Neuron (in vitro differentiated cells): ENCODE data around the gene TRABD.

ENCODE experiments used
- H2AFZ ChIP-seq: one replicate; pipeline ENCODE4 v1.6.1; 2013; ENCODE audit warnings: low read depth, mild to moderate bottlenecking, inconsistent platforms, low read length, moderate library complexity
- H3K27me3 ChIP-seq: one replicate; pipeline ENCODE4 v1.6.1; 2013; ENCODE audit warnings: low read length; ENCODE audit not compliant: insufficient read depth
- H3K36me3 ChIP-seq: one replicate; pipeline ENCODE4 v1.6.1; 2013; ENCODE audit warnings: low read length; ENCODE audit not compliant: insufficient read depth
- H3K4me1 ChIP-seq: one replicate; pipeline ENCODE4 v1.6.1; 2013; ENCODE audit warnings: low read length; ENCODE audit not compliant: insufficient read depth
- H3K4me3 ChIP-seq: 2 replicates; pipeline ENCODE4 v1.5.1; 2013; ENCODE audit warnings: mild to moderate bottlenecking, low read length, moderate library complexity
- H3K9me3 ChIP-seq: one replicate; pipeline ENCODE4 v1.6.1; 2013; ENCODE audit warnings: low read length

Gene TRABD

GRCh38 chr22:50180727-50181521 is 4.8 kb upstream of the TRABD start:
- Histone ChIP-seq H3K36me3 (no peaks in the 10 kb centered on the region), H3K4me3 (no peak overlapping the region), H3K27me3 (no peaks in the 10 kb centered on the region), H3K9me3 (peaks cover 4% of the 10 kb centered on the region), H3K4me1 (no peaks in the 10 kb centered on the region), H2AFZ (no peak overlapping the region)

DNA sequence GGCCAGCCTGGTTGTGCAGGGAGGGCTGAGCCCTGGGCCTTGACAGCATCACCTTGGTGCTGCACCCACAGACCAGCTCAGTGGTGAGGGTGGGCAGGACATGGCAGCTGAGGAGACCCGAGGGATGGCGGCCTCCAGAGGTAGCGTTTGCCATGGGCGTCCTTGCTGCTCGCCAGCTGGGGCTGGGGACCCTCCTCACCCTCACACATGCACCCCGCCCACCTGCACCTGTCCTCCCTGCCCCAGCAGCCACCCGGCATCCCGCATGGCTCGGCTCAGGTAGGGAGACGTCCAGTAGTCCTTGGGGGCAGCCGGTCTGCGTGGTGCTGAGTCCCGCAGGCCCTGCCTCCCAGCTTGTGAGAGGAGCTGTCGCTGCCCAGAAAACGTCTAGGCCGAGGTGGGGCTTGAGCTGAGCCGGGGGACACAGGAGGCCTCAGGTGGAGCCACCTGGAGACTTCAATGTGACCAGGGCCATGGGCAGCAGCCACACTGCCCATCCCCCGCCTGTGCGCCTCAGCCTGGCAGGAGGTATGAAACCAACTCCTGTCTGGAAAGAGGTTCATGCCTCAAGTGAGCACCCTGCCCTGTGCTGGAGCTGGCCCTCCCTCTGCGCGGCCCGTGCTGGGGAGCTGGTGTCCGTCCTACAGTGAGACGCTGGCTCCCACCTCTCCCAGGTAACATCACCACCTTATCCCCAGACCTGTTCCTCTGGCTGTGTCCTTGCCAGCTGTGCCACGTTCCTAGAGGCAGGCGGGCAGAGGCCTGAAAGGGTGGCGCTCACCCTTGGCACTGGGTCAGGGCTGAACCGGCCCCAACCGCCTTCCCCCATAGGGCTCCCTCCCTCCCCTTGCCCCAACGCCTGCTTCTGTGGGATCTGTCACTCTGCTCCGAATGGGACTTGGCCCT is 3.3 kb upstream of the TRABD start:
- H3K4me3 ChIP-seq, result no peak overlapping the region

DNA sequence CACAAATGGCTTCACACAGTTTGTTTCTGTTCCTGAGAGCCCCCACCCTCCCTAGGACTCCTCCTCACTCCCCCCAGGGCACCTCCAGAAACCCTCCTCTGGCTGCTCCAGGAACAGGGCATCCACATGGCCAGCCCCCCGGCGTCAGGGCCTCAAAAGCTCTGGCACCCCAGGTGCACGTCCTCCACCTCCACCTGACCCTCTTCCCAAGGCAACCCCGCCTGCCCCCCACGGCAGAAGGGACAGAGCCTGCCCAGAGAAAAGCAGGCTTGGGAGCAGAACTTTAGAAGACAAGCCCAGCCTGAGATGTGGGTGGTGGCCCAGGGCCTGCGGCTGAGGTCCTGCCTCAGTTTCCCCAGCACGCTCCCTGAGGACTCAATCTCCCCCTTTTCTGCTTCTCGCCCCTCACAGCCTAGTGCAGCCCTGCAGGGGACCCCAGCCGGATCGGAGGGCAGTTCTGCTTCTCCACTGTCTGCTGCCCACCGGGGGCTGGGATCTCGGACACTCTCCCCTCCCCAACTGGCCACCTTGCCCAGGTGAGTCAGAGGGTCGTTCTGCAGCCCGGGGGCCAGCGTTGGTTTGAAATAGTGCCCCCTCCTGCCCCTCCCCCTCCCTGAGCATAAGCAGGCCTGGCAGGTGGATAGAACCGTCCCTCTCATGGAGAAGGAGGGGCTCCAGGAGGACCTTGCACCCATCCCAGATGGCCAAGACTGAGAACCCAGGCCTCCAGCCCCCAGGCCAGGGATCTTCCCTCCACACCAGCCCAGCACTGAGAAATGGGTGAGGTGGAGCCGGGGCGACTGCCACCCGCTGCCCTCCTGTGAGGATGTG is 2.4 kb upstream of the TRABD start:
- no peaks in the 10 kb centered on the region for H3K27me3 ChIP-seq
- H2AFZ ChIP-seq, result no peak overlapping the region
- no peaks in the 10 kb centered on the region for H3K36me3 ChIP-seq
- H3K4me3 ChIP-seq, result no peak overlapping the region
- H3K4me1 ChIP-seq, result peaks cover 5% of the 10 kb centered on the region
- H3K9me3 ChIP-seq, result no peaks in the 10 kb centered on the region

More for the DNA sequence above, 3.3 kb upstream of the TRABD start:
- Histone ChIP-seq H3K9me3 (peaks cover 2% of the 10 kb centered on the region), H3K36me3 (no peaks in the 10 kb centered on the region), H2AFZ (no peak overlapping the region), H3K27me3 (no peaks in the 10 kb centered on the region), H3K4me1 (peaks cover 5% of the 10 kb centered on the region)

DNA sequence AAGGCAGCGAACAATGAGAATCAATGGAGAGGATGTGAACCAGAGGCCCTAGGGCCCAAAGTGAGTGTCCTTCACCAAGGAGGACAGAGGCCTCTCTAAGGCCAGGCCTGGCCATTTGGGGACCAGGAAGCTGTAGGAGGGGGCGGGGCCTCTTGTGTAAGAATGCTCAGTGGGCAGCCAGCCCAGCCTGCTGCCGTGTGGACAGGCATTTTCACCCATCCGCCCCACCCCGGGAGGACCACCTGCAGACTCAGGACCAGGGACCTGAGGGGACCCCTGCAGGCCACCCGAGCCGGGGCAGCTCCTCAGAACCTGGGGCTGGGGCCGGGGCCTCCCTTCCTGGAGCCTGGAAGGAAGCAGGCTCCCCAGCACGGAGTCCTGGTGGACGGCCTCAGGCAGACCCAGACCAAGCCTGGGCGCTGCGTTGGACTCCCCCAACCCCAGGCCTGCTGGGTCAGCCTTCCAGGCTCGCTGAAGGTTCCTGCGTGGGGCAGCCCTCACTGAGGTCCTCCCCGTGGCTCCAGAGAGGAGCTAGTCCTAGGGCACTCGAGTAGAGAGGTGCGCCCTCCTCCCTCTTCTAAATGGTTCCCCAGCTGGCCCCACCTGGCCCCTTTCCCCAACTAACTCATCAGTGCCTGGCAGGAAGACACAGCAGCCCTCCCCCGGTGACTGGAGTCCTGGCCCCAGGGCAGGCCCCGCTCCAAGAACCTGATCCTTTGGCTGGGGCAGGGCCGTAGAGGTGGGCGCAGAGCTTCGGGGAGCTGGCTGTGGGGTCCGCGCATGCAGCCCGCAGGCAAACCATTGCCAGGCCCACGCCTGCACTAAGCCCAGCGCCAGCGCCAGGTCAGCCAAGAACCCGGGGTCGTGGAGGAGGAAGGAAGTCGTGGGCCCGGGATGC is 1.5 kb upstream of the TRABD start:
- Histone ChIP-seq H3K27me3 (no peaks in the 10 kb centered on the region), H3K4me1 (peaks cover 5% of the 10 kb centered on the region), H3K4me3 (no peak overlapping the region), H2AFZ (no peak overlapping the region), H3K36me3 (no peaks in the 10 kb centered on the region), H3K9me3 (no peaks in the 10 kb centered on the region)

DNA sequence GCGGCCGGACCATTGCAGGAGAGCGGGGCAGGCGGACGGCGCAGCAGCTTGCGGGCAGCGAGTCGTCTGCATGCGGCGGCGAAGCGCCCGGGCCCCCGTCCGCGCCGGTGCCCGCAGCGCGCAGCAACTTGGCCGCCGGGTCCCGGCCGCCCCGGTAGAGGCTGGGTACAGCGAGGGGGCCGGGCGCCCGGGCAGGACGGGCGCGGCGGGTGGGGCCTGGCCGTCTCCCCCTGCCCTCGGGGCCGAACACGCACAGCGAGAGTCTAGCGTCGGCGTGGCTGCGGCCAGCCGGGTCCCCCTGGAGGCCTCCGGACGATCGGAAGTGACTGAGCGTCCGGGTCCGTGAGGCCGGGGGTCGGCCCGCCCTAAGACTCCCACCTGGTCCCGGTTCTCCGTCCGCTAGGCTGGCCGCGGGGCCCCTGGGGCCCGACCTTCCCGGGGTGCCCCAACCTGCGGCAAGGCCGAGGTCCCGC is 775 bp upstream of the TRABD start:
- peaks cover 5% of the 10 kb centered on the region for H3K4me1 ChIP-seq
- no peak overlapping the region for H2AFZ ChIP-seq
- H3K4me3 ChIP-seq, result no peak overlapping the region
- no peaks in the 10 kb centered on the region for H3K27me3 ChIP-seq
- no peaks in the 10 kb centered on the region for H3K9me3 ChIP-seq
- no peaks in the 10 kb centered on the region for H3K36me3 ChIP-seq

DNA sequence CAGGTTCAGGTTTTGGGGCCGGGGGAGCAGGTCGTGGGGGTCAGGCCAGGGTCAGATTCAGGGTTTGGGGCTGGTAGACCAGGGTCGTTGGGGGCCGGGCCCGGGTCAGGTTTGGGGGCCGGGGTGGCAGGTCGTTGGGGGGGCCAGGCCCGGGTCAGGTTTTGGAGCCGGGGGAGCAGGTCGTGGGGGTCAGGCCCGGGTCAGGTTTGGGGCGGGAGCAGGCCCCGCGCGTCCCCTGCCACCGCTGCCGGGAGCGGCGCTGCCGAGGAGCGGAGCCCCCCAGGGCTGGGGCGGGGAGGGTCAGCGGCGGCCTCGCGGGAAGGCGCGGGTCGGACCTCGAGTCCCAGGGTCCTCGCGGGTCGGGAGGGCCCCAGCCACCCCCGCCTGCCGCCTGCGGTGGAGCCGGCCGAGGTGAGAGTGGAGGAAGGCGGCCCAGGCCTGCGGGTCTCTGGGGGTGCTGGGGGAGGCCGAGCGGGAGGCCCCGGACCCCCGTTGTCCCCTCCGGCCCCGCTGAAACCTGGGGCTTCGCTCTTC is 535 bp downstream of the TRABD start:
- no peaks in the 10 kb centered on the region for H3K9me3 ChIP-seq
- H2AFZ ChIP-seq, result peak overlapping the region; percentile 43
- H3K36me3 ChIP-seq, result no peaks in the 10 kb centered on the region
- H3K4me3 ChIP-seq, result peak overlapping the region; percentile 70
- H3K27me3 ChIP-seq, result no peaks in the 10 kb centered on the region
- peaks cover 5% of the 10 kb centered on the region for H3K4me1 ChIP-seq

- Histone ChIP-seq H3K27me3 (no peaks in the 10 kb centered on the region), H3K9me3 (no peaks in the 10 kb centered on the region), H3K4me3 (peak overlapping the region; percentile 70), H3K36me3 (no peaks in the 10 kb centered on the region), H3K4me1 (peaks cover 5% of the 10 kb centered on the region), H2AFZ (peak overlapping the region; percentile 43)
Observed at GRCh38 chr22:50186761-50187523, 1.2 kb downstream of the TRABD start.

DNA sequence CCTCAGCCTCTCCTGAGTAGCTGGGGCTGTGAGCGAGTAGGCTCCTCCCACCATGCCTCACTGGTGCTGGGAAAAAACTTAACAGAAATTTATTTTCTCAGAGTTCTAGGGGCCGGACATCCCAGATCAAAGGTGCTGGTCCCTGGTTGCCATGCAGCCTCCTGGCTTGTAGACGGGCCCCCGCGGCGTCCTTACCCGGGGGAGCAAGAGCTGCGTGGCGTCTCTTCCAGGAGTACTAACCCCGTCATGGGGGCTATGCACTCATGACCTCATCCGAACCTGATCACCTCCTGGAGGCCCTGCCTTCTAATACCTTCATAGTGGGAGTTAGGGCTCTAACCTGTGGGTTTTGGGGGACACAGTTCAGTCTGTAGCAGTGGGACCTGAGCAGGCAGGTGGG is 2.6 kb downstream of the TRABD start:
- no peaks in the 10 kb centered on the region for H3K27me3 ChIP-seq
- H3K36me3 ChIP-seq, result no peaks in the 10 kb centered on the region
- no peak overlapping the region for H3K4me3 ChIP-seq
- H3K4me1 ChIP-seq, result peaks cover 5% of the 10 kb centered on the region
- H2AFZ ChIP-seq, result no peak overlapping the region
- no peaks in the 10 kb centered on the region for H3K9me3 ChIP-seq

- Histone ChIP-seq H3K9me3 (no peaks in the 10 kb centered on the region), H3K4me3 (no peak overlapping the region), H3K36me3 (peaks cover 2% of the 10 kb centered on the region), H3K27me3 (no peaks in the 10 kb centered on the region), H2AFZ (no peak overlapping the region), H3K4me1 (peaks cover 5% of the 10 kb centered on the region)
Observed at GRCh38 chr22:50189184-50189848, 3.6 kb downstream of the TRABD start.

- H2AFZ ChIP-seq, result no peak overlapping the region
- peaks cover 7% of the 10 kb centered on the region for H3K36me3 ChIP-seq
- no peaks in the 10 kb centered on the region for H3K27me3 ChIP-seq
- H3K4me1 ChIP-seq, result peaks cover 5% of the 10 kb centered on the region
- no peaks in the 10 kb centered on the region for H3K9me3 ChIP-seq
- no peak overlapping the region for H3K4me3 ChIP-seq
Observed at GRCh38 chr22:50189849-50190181, 4.1 kb downstream of the TRABD start.
